HTR-8/SVneo (cell line): ENCODE data around the gene ITPRID1.

ENCODE experiments used
- DNase-seq: peaks from one replicate; pipeline ENCODE4 v3.0.0; 2011; ENCODE audit warnings: low spot score, mixed read lengths; ENCODE audit not compliant: insufficient read length
- FAIRE-seq: peaks from 2 replicates; lab custom pipeline; 2011; peaks lifted over from hg19 to GRCh38; lab: Jason Lieb, UNC

Gene ITPRID1

DNA sequence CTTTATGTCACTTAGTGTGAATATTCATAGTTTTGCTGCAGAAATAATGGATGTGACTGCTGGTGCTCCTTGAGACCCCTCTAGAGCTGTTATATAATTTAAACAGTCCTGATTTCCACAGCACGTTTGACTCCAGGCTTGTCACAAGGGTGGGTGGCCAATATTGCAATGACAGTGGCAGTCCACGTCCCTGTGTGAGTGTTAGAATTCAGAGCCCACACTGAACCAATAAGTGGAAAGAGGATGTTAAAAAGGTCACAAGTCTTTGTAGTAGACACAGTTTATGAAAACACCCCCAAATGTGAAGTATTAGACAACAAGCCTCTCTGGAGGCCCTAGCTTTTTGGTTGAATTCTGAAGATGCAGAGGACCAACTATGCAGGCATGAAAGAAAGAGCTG lies 175.1 kb downstream of the ITPRID1 start:
- no peak for DNase-seq
- FAIRE-seq: no peak

- DNase-seq: no peak
- FAIRE-seq: no peak
Observed at GRCh38 chr7:31690935-31691334, 177.0 kb downstream of the ITPRID1 start.

- FAIRE-seq (no peak), DNase-seq (no peak)
Observed at GRCh38 chr7:31692451-31692850, 178.6 kb downstream of the ITPRID1 start.

DNA sequence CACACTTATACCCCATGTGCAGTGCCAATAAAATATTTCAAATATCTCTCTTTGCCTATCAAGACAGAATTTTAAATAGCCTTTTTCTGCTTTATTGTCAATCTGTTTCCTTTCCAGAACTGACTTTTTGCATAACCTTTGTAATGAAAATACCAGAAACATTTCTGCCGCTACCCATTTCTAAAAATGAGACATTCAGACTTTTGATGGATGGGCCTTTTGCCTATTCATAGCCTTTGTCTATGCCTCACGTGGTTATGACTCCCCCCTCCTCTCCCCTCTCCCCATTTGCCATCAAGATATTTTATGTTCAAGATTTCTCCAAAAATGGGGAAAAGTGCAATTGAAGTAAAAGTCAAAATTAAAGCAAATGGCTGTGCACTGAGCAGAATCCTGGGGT lies 179.0 kb downstream of the ITPRID1 start:
- DNase-seq (no peak), FAIRE-seq (no peak)

GRCh38 chr7:31695859-31696614 lies 182.1 kb downstream of the ITPRID1 start:
- FAIRE-seq (no peak), DNase-seq (no peak)

DNA sequence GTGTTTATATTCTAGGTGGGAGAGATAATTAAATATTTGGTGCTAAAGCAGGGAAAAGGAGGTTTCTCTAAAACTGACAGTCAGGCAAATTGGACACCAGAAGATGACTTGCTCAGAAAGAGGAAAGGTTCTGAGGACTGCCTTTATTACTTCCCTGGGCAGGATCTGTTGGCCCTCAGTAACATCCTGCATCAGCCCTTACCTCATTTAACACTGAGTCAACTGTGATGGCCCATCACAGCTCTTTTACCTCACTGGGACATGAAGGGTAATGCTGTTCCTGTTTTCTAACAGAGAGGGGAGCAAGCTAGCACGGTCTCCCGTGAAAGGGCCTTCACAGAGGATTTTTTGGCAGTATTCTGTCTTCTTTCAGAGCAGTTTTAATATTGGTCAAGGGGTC lies 185.2 kb downstream of the ITPRID1 start:
- FAIRE-seq (no peak), DNase-seq (no peak)

DNA sequence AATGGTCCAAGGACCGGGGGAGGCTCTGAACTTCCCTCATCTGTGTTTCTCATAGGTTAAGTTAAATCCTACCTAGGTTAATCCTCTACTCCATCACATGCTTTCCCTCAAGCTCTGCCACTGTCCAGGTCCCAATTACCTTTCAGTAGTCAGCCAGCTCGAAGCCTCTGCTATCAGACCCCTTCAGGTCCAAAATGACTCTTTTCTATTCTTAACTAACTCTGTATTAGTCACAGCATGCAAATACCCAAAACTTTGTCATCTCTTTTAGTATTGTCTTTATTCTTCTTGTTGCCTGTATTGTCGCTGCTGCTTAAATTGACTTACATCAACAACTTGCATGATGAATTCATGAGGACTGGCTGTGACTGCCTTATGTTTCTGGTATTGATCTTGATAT lies 188.5 kb downstream of the ITPRID1 start:
- no peak for FAIRE-seq
- no peak for DNase-seq

- DNase-seq (no peak), FAIRE-seq (no peak)
Observed at GRCh38 chr7:31705377-31705776, 191.5 kb downstream of the ITPRID1 start.

DNA sequence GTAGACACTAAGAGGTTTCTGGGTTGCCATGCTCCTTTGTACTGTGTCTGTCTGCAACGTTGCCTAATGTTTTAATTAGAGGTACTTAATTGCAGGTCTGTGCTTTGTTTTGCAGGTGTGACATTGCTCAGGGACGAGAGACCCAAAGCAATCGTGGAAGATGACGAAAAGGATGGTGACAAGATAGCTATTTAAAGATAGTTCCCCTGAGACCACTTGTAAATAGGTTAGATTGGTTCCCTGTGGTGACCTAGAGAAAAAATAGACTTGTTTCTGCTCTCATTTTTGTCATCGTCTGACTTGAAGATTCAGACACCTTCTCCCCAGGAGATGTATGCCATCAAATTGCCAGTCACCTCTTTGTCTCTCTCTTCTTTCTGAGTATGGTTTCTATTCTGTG lies 193.2 kb downstream of the ITPRID1 start:
- FAIRE-seq (no peak), DNase-seq (no peak)
